ENCODE measurements around the gene DNAH1. TPM values are rescaled to one million over a fixed set of nuclear protein-coding genes. Genes with fewer than 3 reads are reported as not detected.
"Not testable (repeated sequence)": the region's sequence is repeated elsewhere in the genome, so short reads cannot be mapped to it uniquely, and the experiment has no call there.

Gene DNAH1
- 3.7 TPM for polyA plus RNA-seq (2012; ENCODE audit: insufficient read depth, insufficient read length, low read depth)

GRCh38 chr3:52315977-52316764 lies at the start of gene DNAH1:
Gene DNAH1, plus strand, starts transcription at chr3:52316319. Its CDS starts 6,124 bp downstream, at chr3:52322443.
- H3K9me3 ChIP-seq, result no peaks in the 10 kb centered on the region
- no peaks in the 10 kb centered on the region for H3K36me3 ChIP-seq
- TF ChIP-seq CTCF (IDR thresholded peaks at IDR 0.05; ENCODE audit: low read depth, low read length), result no peak
- H3K4me3 ChIP-seq (ENCODE audit: low read depth, low read length), result peak within 1 kb of the TSS; percentile 59
- DNase-seq, result no peak
- H3K27me3 ChIP-seq, result no peaks in the 10 kb centered on the region
- no peaks in the 10 kb centered on the region for H3K4me1 ChIP-seq

GRCh38 chr3:52268036-52268435 lies 48.1 kb upstream of the DNAH1 start:
- H3K4me3 ChIP-seq (ENCODE audit: low read depth, low read length), result no peak overlapping the region
- no peaks in the 10 kb centered on the region for H3K9me3 ChIP-seq
- no peaks in the 10 kb centered on the region for H3K4me1 ChIP-seq
- H3K27me3 ChIP-seq, result no peaks in the 10 kb centered on the region
- TF ChIP-seq CTCF (IDR thresholded peaks at IDR 0.05; ENCODE audit: low read depth, low read length), result no peak
- peaks cover 63% of the 10 kb centered on the region for H3K36me3 ChIP-seq
- DNase-seq, result no peak

- peaks cover 56% of the 10 kb centered on the region for H3K36me3 ChIP-seq
- H3K4me1 ChIP-seq, result no peaks in the 10 kb centered on the region
- H3K4me3 ChIP-seq (ENCODE audit: low read depth, low read length), result no peak overlapping the region
- H3K9me3 ChIP-seq, result no peaks in the 10 kb centered on the region
- TF ChIP-seq CTCF (IDR thresholded peaks at IDR 0.05; ENCODE audit: low read depth, low read length), result no peak
- no peaks in the 10 kb centered on the region for H3K27me3 ChIP-seq
- DNase-seq, result no peak
These were observed 46.3 kb upstream of the DNAH1 start for GRCh38 chr3:52269776-52270175.

GRCh38 chr3:52270252-52270754 lies 45.8 kb upstream of the DNAH1 start:
- Histone ChIP-seq H3K9me3 (no peaks in the 10 kb centered on the region), H3K4me3 (ENCODE audit: low read depth, low read length) (no peak overlapping the region), H3K27me3 (no peaks in the 10 kb centered on the region), H3K4me1 (no peaks in the 10 kb centered on the region), H3K36me3 (peaks cover 57% of the 10 kb centered on the region)
- no peak for DNase-seq
- no peak for TF ChIP-seq CTCF (IDR thresholded peaks at IDR 0.05; ENCODE audit: low read depth, low read length)

GRCh38 chr3:52272172-52272571 lies 43.9 kb upstream of the DNAH1 start:
- not testable (repeated sequence) for H3K9me3 ChIP-seq; DNase-seq; H3K27me3 ChIP-seq; H3K4me1 ChIP-seq; H3K4me3 ChIP-seq (ENCODE audit: low read depth, low read length)
- peaks cover 44% of the 10 kb centered on the region for H3K36me3 ChIP-seq

- H3K4me3 ChIP-seq (ENCODE audit: low read depth, low read length), result no peak overlapping the region
- H3K36me3 ChIP-seq, result peaks cover 42% of the 10 kb centered on the region
- no peak for TF ChIP-seq CTCF (IDR thresholded peaks at IDR 0.05; ENCODE audit: low read depth, low read length)
- no peaks in the 10 kb centered on the region for H3K9me3 ChIP-seq
- no peaks in the 10 kb centered on the region for H3K27me3 ChIP-seq
- DNase-seq, result no peak
- H3K4me1 ChIP-seq, result no peaks in the 10 kb centered on the region
These were observed 43.3 kb upstream of the DNAH1 start for GRCh38 chr3:52272831-52273230.

GRCh38 chr3:52274781-52275180 lies 41.3 kb upstream of the DNAH1 start:
- not testable (repeated sequence) for H3K4me3 ChIP-seq (ENCODE audit: low read depth, low read length); H3K9me3 ChIP-seq; H3K4me1 ChIP-seq; H3K27me3 ChIP-seq; DNase-seq
- H3K36me3 ChIP-seq, result peaks cover 27% of the 10 kb centered on the region

Measured in BE2C (cell line).